Mucosa of descending colon (tissue), 3 donors: ENCODE measurements around the gene TENM4. TPM values are rescaled to one million over a fixed set of nuclear protein-coding genes. Genes with fewer than 3 reads are reported as not detected.

Experiments
- ATAC-seq: fragments of 200-7000 bp; cut with Tn5 transposase; one replicate; pipeline ENCODE4 v1.9.1; 2020; ENCODE audit warnings: mild to moderate bottlenecking, moderate library complexity
- DNase-seq, 3 donors: peaks; one replicate each; pipeline ENCODE4 v3.0.0-alpha.2; 2020
- H3K36me3 ChIP-seq: fragments of 200-600 bp; one replicate; pipeline ENCODE4 v1.8.0; 2021; ENCODE audit warnings: low read depth, mild to moderate bottlenecking
- H3K4me1 ChIP-seq: fragments of 200-600 bp; one replicate; pipeline ENCODE4 v1.8.0; 2021; ENCODE audit warnings: low read depth, mild to moderate bottlenecking
- H3K4me3 ChIP-seq: fragments of 200-600 bp; one replicate; pipeline ENCODE4 v1.8.0; 2021; ENCODE audit warnings: mild to moderate bottlenecking
- H3K9me3 ChIP-seq: fragments of 200-600 bp; one replicate; pipeline ENCODE4 v1.8.0; 2021; ENCODE audit warnings: mild to moderate bottlenecking
- CTCF ChIP-seq: fragments of 200-600 bp; IDR thresholded peaks from one replicate; pipeline ENCODE4 v1.8.0; 2022; ENCODE audit warnings: antibody characterized with exemption, mild to moderate bottlenecking
- intact Hi-C, 2 donors: fragments of 100-400 bp; cut with DNase I in 1 of 2; cut with micrococcal nuclease in 1 of 2; formaldehyde crosslinking; loops; one replicate each; pipeline versions ENCODE4 v1.11.0 to v1.11.1; 2022; cut with DNase I, micrococcal nuclease
- total RNA-seq, 3 donors: library from RNA; stranded (reverse); fragmentation: NEBNext Ultra II Directional in 2 of 3; extraction: Animal tissue kit (Norgen Biotek cat#: 25700) in 2 of 3; gene quantifications; one replicate each; pipeline versions ENCODE4 v1.2.1 to v1.2.4, GENCODE V29; 2021 to 2023
- donor health status: DM: no; HTN: no; CAD: no; lungs with moderate emphysema.
- donor health status: DM: no; HTN: no; CAD: no.
- donor health status: DM: no; HTN: yes; CAD: no.

TENM4 gene
- total RNA-seq, 3 donors from 2014 or later: 0.70 to 1.6 (median 1.2) TPM

- DNase-seq (no peak), ATAC-seq (no peak)
- no peaks in the 10 kb centered on the region for H3K36me3 ChIP-seq
- H3K9me3 ChIP-seq: no peaks in the 10 kb centered on the region
- H3K4me1 ChIP-seq: no peaks in the 10 kb centered on the region
- no peak for TF ChIP-seq CTCF
- H3K4me3 ChIP-seq: no peak overlapping the region
- intact Hi-C loops: no loop called here
Observed at GRCh38 chr11:79110321-79110720, 330.5 kb downstream of the TENM4 start.

GRCh38 chr11:79108851-79109250 lies 332.0 kb downstream of the TENM4 start:
- H3K4me1 ChIP-seq: no peaks in the 10 kb centered on the region
- no peak for ATAC-seq

GRCh38 chr11:79102840-79103239 lies 338.0 kb downstream of the TENM4 start:
- intact Hi-C loops: no loop called here
- H3K36me3 ChIP-seq: no peaks in the 10 kb centered on the region
- no peaks in the 10 kb centered on the region for H3K9me3 ChIP-seq
- H3K4me1 ChIP-seq: no peaks in the 10 kb centered on the region
- no peak for TF ChIP-seq CTCF
- DNase-seq (no peak), ATAC-seq (no peak)
- no peak overlapping the region for H3K4me3 ChIP-seq

More at GRCh38 chr11:79108851-79109250, 332.0 kb downstream of the TENM4 start:
- no peak for TF ChIP-seq CTCF
- Histone ChIP-seq H3K4me3 (no peak overlapping the region), H3K36me3 (no peaks in the 10 kb centered on the region), H3K9me3 (no peaks in the 10 kb centered on the region)
- DNase-seq: no peak
- intact Hi-C loops: no loop called here

- ATAC-seq: no peak
- no peak overlapping the region for H3K4me3 ChIP-seq
- H3K4me1 ChIP-seq: no peaks in the 10 kb centered on the region
- H3K36me3 ChIP-seq: no peaks in the 10 kb centered on the region
- TF ChIP-seq CTCF: no peak
- H3K9me3 ChIP-seq: no peaks in the 10 kb centered on the region
- intact Hi-C loops: no loop called here
- no peak for DNase-seq
Observed at GRCh38 chr11:79101656-79102055, 339.2 kb downstream of the TENM4 start.

- Histone ChIP-seq H3K9me3 (no peaks in the 10 kb centered on the region), H3K4me3 (no peak overlapping the region), H3K36me3 (no peaks in the 10 kb centered on the region), H3K4me1 (no peaks in the 10 kb centered on the region)
- peak in 2 of 3 donors; percentile 21 to 44 for DNase-seq
- ATAC-seq: peak; percentile 78
- intact Hi-C loops: no loop called here
- peak; percentile 38 for TF ChIP-seq CTCF
Observed at GRCh38 chr11:79100093-79100910, 340.5 kb downstream of the TENM4 start.
